ENCODE measurements around the gene RBM20.

GRCh38 chr10:110638319-110638718 lies 5.8 kb upstream of the RBM20 start:
- TF ChIP-seq CTCF (IDR thresholded peaks at IDR 0.05 in 4 of 5, conservative IDR thresholded peaks at IDR 0.05 in 1 of 5) (no peak), POLR2A (IDR thresholded peaks at IDR 0.05) (no peak)
